Panc1 (cell line): ENCODE measurements around the gene ITPR3. TPM values are rescaled to one million over a fixed set of nuclear protein-coding genes. Genes with fewer than 3 reads are reported as not detected.

Source experiments
- ATAC-seq: fragments of 200-7000 bp; cut with Tn5 transposase; 2 replicates; pipeline ENCODE4 v1.9.1; 2020; ENCODE audit warnings: mild to moderate bottlenecking, moderate library complexity
- BruUV-seq: library from RNA; stranded (reverse); fragments of 400-500 nt; replicated peaks from 2 replicates; lab custom pipeline; 2021; lab: Mats Ljungman, UMichigan
- CTCF ChIA-PET: fragments of 300-600 bp; sonication (Branson Sonifier 250); formaldehyde crosslinking; loops from one replicate; lab custom pipeline; 2022; ENCODE audit warnings: antibody characterized with exemption; lab: Charles Lee
- POLR2A ChIA-PET: fragments of 300-600 bp; sonication (Branson Sonifier 250); formaldehyde crosslinking; loops from one replicate; lab custom pipeline; 2022; ENCODE audit warnings: antibody characterized with exemption; lab: Charles Lee
- DNase-seq: peaks from one replicate; pipeline ENCODE4 v3.0.0-alpha.2; 2010; ENCODE audit warnings: low read depth, low spot score
- H3K27ac ChIP-seq: 2 replicates; pipeline ENCODE4 v1.5.1; 2011; ENCODE audit warnings: mild to moderate bottlenecking, low read length, inconsistent platforms
- H3K27me3 ChIP-seq: fragments of 200-500 bp; sonication (Bioruptor generic); 2 replicates; pipeline ENCODE4 v1.6.0; 2014; ENCODE audit warnings: low read length, inconsistent platforms; ENCODE audit not compliant: control insufficient read depth, insufficient read depth
- H3K36me3 ChIP-seq: fragments of 200-500 bp; sonication (Bioruptor generic); 2 replicates; pipeline ENCODE4 v1.5.1; 2014; ENCODE audit warnings: inconsistent platforms, mild to moderate bottlenecking, low read length, moderate library complexity; ENCODE audit not compliant: control insufficient read depth, insufficient read depth
- H3K4me1 ChIP-seq: 2 replicates; pipeline ENCODE4 v1.5.1; 2011; ENCODE audit warnings: inconsistent platforms, mild to moderate bottlenecking, low read length, moderate library complexity; ENCODE audit not compliant: control insufficient read depth, insufficient read depth
- H3K4me3 ChIP-seq, 2 experiments: 2 replicates each; pipeline ENCODE4 v1.5.1; 2011 to 2012; ENCODE audit warnings: low read depth in 2 of 2, low read length in 2 of 2, mild to moderate bottlenecking in 2 of 2, inconsistent platforms in 1 of 2, moderate library complexity in 1 of 2
- H3K9me3 ChIP-seq: fragments of 200-500 bp; sonication (Bioruptor generic); 2 replicates; pipeline ENCODE4 v1.5.1; 2014; ENCODE audit warnings: low read depth, mild to moderate bottlenecking, inconsistent platforms, low read length, moderate library complexity; ENCODE audit not compliant: control insufficient read depth, insufficient read depth
- CTCF ChIP-seq: fragments of 450-650 bp; IDR thresholded peaks from 2 replicates; pipeline ENCODE4 v1.5.1; 2017; ENCODE audit warnings: mild to moderate bottlenecking
- POLR2AphosphoS5 ChIP-seq: IDR thresholded peaks from 2 replicates; pipeline ENCODE4 v1.6.1; 2012; ENCODE audit warnings: mild to moderate bottlenecking, low read depth, low read length, moderate library complexity
- SIN3A ChIP-seq: IDR thresholded peaks from 2 replicates; pipeline ENCODE4 v1.6.1; 2012; ENCODE audit warnings: low read depth, mild to moderate bottlenecking, low read length, moderate library complexity, borderline replicate concordance; ENCODE audit not compliant: insufficient read depth
- TCF7L2 ChIP-seq: IDR thresholded peaks from 2 replicates; pipeline ENCODE4 v1.6.1; 2011; ENCODE audit warnings: mild to moderate bottlenecking, low read depth, low read length, inconsistent platforms
- in situ Hi-C: cut with HindIII; loops from 2 replicates; pipeline ENCODE4 v1.10.0; 2016; ENCODE audit warnings: low sequenced_read_pairs, low pct_unique_long_range_greater_than_20kb
- intact Hi-C: fragments of 100-400 bp; cut with micrococcal nuclease; formaldehyde crosslinking; loops from one replicate; pipeline ENCODE4 v1.10.0; 2022; ENCODE audit not compliant: unreplicated experiment
- total RNA-seq: library from RNA; stranded (reverse); gene quantifications from one replicate; pipeline ENCODE4 v1.2.1, GENCODE V29; 2021; ENCODE audit not compliant: unreplicated experiment
- TF ChIP-seq, protein P1 (sequence below), 2 experiments: IDR thresholded peaks; 2 replicates each; pipeline ENCODE4 v1.6.1; 2011 to 2012; ENCODE audit warnings: low read depth in 2 of 2, control low read depth in 1 of 2, low read length in 1 of 2, mild to moderate bottlenecking in 1 of 2, moderate library complexity in 1 of 2; ENCODE audit not compliant: insufficient read depth in 1 of 2

The ITPR3 gene
- total RNA-seq, 1 experiment from 2014 or later = 65.8 TPM

DNA sequence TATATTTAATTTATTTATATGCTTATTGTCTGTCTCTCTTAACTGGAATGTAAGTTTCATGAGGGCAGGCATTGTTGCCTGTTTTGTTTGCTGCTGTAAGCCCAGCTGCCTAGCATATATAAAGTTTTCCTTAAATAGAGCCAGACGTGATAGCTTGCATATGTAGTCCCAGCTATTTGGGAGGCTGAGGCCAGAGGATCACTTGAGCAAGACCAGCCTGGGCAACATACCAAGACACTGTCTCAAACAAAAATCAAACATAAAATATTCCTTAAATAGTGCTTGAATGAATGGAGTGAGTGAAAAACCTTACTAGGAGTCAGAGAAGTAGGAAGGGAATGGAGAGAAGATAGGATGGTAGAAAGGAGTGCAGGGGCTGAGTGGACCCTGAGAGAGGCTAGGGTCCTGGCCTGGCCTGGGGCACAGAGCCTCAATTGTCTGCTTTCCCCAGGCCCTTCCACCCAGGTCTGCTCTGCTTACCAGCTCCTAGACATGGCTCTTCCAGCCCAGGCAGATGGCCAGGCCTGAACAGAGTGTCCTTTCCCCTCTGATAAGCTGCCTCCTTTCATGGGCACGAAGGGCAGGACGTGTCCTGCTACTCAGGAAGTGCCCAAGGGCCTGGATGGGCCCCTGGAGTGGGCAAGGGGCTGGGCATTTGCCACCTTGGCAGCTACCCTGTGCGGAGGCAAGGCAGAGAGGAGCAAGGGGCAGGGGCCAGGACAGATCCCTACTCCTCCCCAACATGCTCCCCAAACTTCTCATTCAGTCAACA, 23.4 kb upstream of the ITPR3 start:
- Histone ChIP-seq H3K36me3 (no peaks in the 10 kb centered on the region), H3K4me3 (no peak overlapping the region), H3K27me3 (no peaks in the 10 kb centered on the region), H3K4me1 (peaks cover 11% of the 10 kb centered on the region; the same call in 1 of the 2 replicates), H3K27ac (no peak overlapping the region; the same call in 1 of the 2 replicates), H3K9me3 (no peaks in the 10 kb centered on the region)
- BruUV-seq = no TSS peak
- no peak for DNase-seq
- TF ChIP-seq POLR2AphosphoS5 (no peak), CTCF (no peak), TCF7L2 (no peak), SIN3A (no peak)
- TF ChIP-seq, protein P1, sequence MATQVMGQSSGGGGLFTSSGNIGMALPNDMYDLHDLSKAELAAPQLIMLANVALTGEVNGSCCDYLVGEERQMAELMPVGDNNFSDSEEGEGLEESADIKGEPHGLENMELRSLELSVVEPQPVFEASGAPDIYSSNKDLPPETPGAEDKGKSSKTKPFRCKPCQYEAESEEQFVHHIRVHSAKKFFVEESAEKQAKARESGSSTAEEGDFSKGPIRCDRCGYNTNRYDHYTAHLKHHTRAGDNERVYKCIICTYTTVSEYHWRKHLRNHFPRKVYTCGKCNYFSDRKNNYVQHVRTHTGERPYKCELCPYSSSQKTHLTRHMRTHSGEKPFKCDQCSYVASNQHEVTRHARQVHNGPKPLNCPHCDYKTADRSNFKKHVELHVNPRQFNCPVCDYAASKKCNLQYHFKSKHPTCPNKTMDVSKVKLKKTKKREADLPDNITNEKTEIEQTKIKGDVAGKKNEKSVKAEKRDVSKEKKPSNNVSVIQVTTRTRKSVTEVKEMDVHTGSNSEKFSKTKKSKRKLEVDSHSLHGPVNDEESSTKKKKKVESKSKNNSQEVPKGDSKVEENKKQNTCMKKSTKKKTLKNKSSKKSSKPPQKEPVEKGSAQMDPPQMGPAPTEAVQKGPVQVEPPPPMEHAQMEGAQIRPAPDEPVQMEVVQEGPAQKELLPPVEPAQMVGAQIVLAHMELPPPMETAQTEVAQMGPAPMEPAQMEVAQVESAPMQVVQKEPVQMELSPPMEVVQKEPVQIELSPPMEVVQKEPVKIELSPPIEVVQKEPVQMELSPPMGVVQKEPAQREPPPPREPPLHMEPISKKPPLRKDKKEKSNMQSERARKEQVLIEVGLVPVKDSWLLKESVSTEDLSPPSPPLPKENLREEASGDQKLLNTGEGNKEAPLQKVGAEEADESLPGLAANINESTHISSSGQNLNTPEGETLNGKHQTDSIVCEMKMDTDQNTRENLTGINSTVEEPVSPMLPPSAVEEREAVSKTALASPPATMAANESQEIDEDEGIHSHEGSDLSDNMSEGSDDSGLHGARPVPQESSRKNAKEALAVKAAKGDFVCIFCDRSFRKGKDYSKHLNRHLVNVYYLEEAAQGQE (IDR thresholded peaks at IDR 0.05; ENCODE audit: insufficient read depth in 1 of 2, low read depth in 2 of 2, low read length in 1 of 2) = no peak
- ChIA-PET CTCF (interaction anchor here (0.5 kb wide), 1 partner anchor 14 kb away, joined by 3 read pairs; no protein-coding TSS in a partner anchor), POLR2A (interaction anchor here (0.6 kb wide), 1 partner anchor 25 kb away, joined by 13 read pairs; no protein-coding TSS in a partner anchor)
- in situ Hi-C loops = no loop called here
- ATAC-seq = no peak
- intact Hi-C loops = no loop called here

- ChIA-PET CTCF (interaction anchor here (1.0 kb wide), 2 partner anchors 13 to 33 kb away, joined by 3 read pairs; no protein-coding TSS in a partner anchor), POLR2A (no interaction called here)
- 0 out of 2 replicates have a peak, but pooled peaks cover 3% of the 10 kb centered on the region for H3K4me1 ChIP-seq
- TF ChIP-seq CTCF (no peak), TCF7L2 (no peak), POLR2AphosphoS5 (no peak), SIN3A (no peak)
- TF ChIP-seq, protein P1 (IDR thresholded peaks at IDR 0.05; ENCODE audit: insufficient read depth in 1 of 2, low read depth in 2 of 2, low read length in 1 of 2) = no peak
- H3K9me3 ChIP-seq = no peaks in the 10 kb centered on the region
- no peak overlapping the region for H3K4me3 ChIP-seq
- DNase-seq (no peak), ATAC-seq (peak; percentile 73)
- intact Hi-C loops (no loop called here), in situ Hi-C loops (no loop called here)
- no TSS peak for BruUV-seq
- no peak overlapping the region for H3K27ac ChIP-seq
- no peaks in the 10 kb centered on the region for H3K27me3 ChIP-seq
- H3K36me3 ChIP-seq = no peaks in the 10 kb centered on the region
These were observed 21.6 kb upstream of the ITPR3 start for GRCh38 chr6:33599413-33599938.
